Astrocyte of the spinal cord (primary cell): ENCODE results near the gene ADGRL2.
A peak's percentile ranks its signal among the peaks of the same experiment; 100 is the strongest.

Experiments
- DNase-seq: peaks from one replicate; pipeline ENCODE4 v3.0.0; 2011; ENCODE audit warnings: low read depth, low spot score
- H3K4me3 ChIP-seq: 2 replicates; pipeline ENCODE4 v1.5.1; 2011; ENCODE audit warnings: low read depth, mild to moderate bottlenecking, low read length, moderate library complexity
- in situ Hi-C: cut with HindIII; loops from 2 replicates; pipeline ENCODE4 v1.10.0; 2017; ENCODE audit warnings: low sequenced_read_pairs
- TF ChIP-seq, protein P1 (sequence below): IDR thresholded peaks from 2 replicates; pipeline ENCODE4 v1.5.1; 2012; ENCODE audit warnings: low read depth, mild to moderate bottlenecking, low read length, inconsistent platforms

Gene ADGRL2

DNA sequence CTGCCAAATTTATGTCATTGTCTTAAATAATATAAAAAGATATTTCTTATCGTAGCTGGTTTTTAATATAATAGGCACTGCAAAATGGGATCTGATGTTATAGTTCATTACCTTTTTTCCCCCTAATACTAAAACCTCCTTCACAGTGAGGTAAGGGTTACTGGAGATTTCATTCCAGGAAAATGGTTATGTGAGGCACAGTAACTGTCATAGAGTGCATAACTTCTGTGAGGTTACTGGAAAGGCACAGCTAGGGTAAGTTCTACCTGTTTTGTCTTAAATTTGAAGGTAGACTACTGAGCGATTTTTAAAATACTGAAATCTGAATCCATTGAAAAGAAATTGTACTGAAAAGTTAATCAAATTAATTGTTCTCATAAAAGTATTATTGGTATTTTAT is 13.0 kb downstream of the ADGRL2 start:
- in situ Hi-C loops: no loop called here
- no peak overlapping the region for H3K4me3 ChIP-seq
- TF ChIP-seq, protein P1, sequence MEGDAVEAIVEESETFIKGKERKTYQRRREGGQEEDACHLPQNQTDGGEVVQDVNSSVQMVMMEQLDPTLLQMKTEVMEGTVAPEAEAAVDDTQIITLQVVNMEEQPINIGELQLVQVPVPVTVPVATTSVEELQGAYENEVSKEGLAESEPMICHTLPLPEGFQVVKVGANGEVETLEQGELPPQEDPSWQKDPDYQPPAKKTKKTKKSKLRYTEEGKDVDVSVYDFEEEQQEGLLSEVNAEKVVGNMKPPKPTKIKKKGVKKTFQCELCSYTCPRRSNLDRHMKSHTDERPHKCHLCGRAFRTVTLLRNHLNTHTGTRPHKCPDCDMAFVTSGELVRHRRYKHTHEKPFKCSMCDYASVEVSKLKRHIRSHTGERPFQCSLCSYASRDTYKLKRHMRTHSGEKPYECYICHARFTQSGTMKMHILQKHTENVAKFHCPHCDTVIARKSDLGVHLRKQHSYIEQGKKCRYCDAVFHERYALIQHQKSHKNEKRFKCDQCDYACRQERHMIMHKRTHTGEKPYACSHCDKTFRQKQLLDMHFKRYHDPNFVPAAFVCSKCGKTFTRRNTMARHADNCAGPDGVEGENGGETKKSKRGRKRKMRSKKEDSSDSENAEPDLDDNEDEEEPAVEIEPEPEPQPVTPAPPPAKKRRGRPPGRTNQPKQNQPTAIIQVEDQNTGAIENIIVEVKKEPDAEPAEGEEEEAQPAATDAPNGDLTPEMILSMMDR: no peak

DNA sequence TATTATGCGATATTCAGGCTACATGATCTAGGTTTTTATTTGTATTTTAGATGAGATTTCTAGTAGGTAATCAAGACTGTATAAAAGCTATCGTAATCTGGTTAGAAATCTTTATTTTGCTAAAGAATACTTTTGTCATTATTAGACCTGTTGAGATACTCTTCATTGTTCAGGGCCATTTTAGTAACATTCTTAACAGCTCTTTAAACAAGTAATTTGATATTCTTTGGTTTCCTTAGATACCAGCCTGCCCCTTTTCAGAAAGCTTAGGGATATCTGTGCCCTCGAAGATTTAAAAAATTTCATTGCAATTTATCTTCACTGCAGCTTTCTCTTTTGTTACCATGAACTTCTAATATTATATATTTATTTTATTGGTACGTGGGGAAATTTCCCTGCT is 18.9 kb downstream of the ADGRL2 start:
- DNase-seq: no peak
- H3K4me3 ChIP-seq: no peak overlapping the region
- TF ChIP-seq, protein P1: no peak
- in situ Hi-C loops: no loop called here

More for the DNA sequence above, 13.0 kb downstream of the ADGRL2 start:
- no peak for DNase-seq

DNA sequence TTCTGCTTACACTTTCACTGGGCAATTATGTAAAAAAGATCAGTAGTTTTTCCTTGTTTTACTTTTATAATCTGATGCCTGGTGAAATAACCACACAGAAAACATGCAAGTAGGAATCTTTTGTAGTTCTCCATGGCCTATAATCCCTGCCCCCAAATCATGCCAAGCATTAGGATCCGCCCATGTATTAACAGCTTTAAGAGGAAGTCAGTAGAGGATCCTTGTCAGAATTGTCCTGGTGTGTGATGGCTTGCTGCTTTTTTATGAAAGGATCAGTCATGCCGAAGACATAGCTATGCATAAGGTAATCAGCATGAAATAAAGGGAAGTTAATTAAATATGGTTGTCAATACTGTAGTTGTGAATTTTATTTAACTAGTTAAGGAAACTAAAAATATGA is 20.0 kb downstream of the ADGRL2 start:
- in situ Hi-C loops: no loop called here
- no peak for DNase-seq
- H3K4me3 ChIP-seq: no peak overlapping the region
- TF ChIP-seq, protein P1: no peak

DNA sequence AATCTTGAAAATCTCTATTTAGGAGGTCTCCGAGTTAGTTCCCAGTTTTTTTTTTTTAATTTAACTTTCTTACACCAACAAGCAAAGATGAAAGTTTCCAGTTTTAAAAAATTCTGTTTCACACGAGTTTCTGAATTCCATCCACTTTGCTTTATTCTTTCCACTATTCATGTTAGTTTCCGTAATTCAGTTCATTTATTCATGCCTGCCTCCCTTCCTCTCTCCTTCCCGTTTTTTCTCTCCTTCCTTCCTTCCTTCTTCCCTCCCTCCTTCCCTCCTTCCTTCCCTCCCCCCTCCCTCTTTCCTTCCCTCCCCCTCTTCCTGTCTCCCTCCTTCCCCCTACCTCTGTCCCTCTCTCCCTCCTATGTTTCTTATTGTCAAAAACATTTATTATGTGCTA is 22.3 kb downstream of the ADGRL2 start:
- TF ChIP-seq, protein P1: no peak
- no peak overlapping the region for H3K4me3 ChIP-seq
- in situ Hi-C loops: no loop called here
- no peak for DNase-seq

DNA sequence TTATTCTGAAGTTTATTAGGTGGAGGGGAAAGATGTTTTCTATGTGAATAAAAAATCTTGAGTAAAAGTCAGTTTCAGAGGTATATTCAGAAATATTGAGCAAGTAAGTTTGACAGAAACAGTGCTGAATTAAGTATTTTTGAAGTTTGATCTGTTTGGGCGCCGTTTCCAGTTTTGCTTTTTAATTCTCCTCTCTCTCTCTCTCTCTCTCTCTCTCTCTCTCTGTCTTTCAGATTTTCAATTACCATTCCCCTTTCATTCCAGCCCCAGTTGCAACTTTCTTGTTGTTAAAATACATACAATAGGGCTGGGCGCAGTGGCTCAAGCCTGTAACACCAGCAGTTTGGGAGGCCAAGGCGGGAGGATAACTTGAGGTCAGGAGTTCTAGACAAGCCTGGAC is 24.0 kb downstream of the ADGRL2 start:
- no peak for DNase-seq
- H3K4me3 ChIP-seq: no peak overlapping the region
- in situ Hi-C loops: no loop called here
- TF ChIP-seq, protein P1: no peak

DNA sequence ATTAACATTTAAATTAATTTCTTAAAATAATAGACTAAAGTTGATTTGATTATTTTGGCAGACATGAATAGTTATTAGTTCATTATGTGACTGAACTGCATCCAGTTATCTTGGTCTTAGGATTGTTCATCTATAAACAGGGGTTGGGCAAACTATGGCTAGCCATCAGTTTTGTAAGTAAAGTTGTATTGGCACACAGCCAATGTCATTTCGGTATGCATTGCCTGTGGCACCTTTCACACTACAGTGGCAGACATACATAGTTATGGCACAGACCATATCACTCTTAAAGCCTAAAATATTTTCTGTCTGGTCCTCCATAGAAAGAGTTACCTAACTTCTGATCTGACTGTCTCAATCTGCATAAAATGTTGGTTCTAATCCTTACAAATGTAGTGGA is 27.2 kb downstream of the ADGRL2 start:
- TF ChIP-seq, protein P1: no peak
- in situ Hi-C loops: no loop called here
- no peak overlapping the region for H3K4me3 ChIP-seq
- DNase-seq: no peak

DNA sequence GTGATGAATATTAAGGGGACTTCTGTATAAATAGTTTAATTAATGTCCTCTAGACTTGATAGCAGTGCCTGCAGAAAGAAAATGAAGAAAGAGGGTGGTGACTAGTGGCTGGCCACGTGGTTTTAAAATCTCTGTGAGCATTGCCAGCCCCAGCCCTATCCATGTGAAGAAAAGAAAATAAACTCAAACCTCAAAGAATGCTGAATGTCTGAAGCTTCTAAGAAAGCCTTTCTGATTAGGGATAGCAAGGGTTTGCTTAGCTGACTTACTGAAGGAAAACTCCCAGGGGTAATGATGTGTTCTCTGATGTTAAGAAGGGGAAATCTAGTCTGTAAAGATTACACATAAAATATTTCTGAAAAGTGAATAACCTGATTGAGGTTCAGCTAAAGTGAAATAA is 31.8 kb downstream of the ADGRL2 start:
- in situ Hi-C loops: no loop called here
- TF ChIP-seq, protein P1: no peak
- no peak overlapping the region for H3K4me3 ChIP-seq
- peak; percentile 85 for DNase-seq
